ENCODE data around the gene BRD1.

BRD1 gene

GRCh38 chr22:49869086-49869830, 41.6 kb upstream of the BRD1 start:
- ChIA-PET POLR2A (no interaction called here), CTCF (no interaction called here)
- no peak for DNase-seq (ENCODE audit: extremely low spot score)

GRCh38 chr22:49867303-49868265, 39.9 kb upstream of the BRD1 start:
- TF ChIP-seq ELF4 (IDR thresholded peaks at IDR 0.05), result no peak
- no peak for TF ChIP-seq ZNF384 (IDR thresholded peaks at IDR 0.05)
- no peak for TF ChIP-seq CTBP1 (IDR thresholded peaks at IDR 0.05; ENCODE audit: borderline replicate concordance)
- no peak for TF ChIP-seq LEF1 (IDR thresholded peaks at IDR 0.05; ENCODE audit: borderline replicate concordance)
- TF ChIP-seq SP1 (IDR thresholded peaks at IDR 0.05), result no peak
- no peak for TF ChIP-seq HDGF (IDR thresholded peaks at IDR 0.05; ENCODE audit: borderline replicate concordance)
- CTCF ChIA-PET, result no interaction called here
- POLR2A ChIA-PET, result no interaction called here
- DNase-seq (ENCODE audit: extremely low spot score), result no peak

More at GRCh38 chr22:49869086-49869830, 41.6 kb upstream of the BRD1 start:
- TF ChIP-seq FOXM1 (IDR thresholded peaks at IDR 0.05; ENCODE audit: borderline replicate concordance) (no peak), SP1 (IDR thresholded peaks at IDR 0.05) (no peak), CTBP1 (IDR thresholded peaks at IDR 0.05; ENCODE audit: borderline replicate concordance) (no peak), L3MBTL2 (conservative IDR thresholded peaks at IDR 0.05) (no peak), ZNF384 (IDR thresholded peaks at IDR 0.05) (no peak), FOXA1 (IDR thresholded peaks at IDR 0.05) (no peak), PKNOX1 (IDR thresholded peaks at IDR 0.05) (no peak), ARNT (IDR thresholded peaks at IDR 0.05) (no peak), SUZ12 (IDR thresholded peaks at IDR 0.05) (no peak), BHLHE40 (IDR thresholded peaks at IDR 0.05; ENCODE audit: borderline replicate concordance) (no peak), LEF1 (IDR thresholded peaks at IDR 0.05; ENCODE audit: borderline replicate concordance) (no peak)

GRCh38 chr22:49866646-49867045, 39.0 kb upstream of the BRD1 start:
- TF ChIP-seq L3MBTL2 (conservative IDR thresholded peaks at IDR 0.05), result no peak
- TF ChIP-seq ELF4 (IDR thresholded peaks at IDR 0.05), result no peak
- no peak for TF ChIP-seq NFRKB (IDR thresholded peaks at IDR 0.05)
- TF ChIP-seq SP1 (IDR thresholded peaks at IDR 0.05), result no peak
- TF ChIP-seq PKNOX1 (IDR thresholded peaks at IDR 0.05), result no peak
- TF ChIP-seq BHLHE40 (IDR thresholded peaks at IDR 0.05; ENCODE audit: borderline replicate concordance), result no peak
- no peak for TF ChIP-seq FOXM1 (IDR thresholded peaks at IDR 0.05; ENCODE audit: borderline replicate concordance)
- TF ChIP-seq LEF1 (IDR thresholded peaks at IDR 0.05; ENCODE audit: borderline replicate concordance), result no peak
- no peak for TF ChIP-seq TARDBP (IDR thresholded peaks at IDR 0.05)
- no peak for TF ChIP-seq ARNT (IDR thresholded peaks at IDR 0.05)
- no peak for TF ChIP-seq CTBP1 (IDR thresholded peaks at IDR 0.05; ENCODE audit: borderline replicate concordance)
- no peak for TF ChIP-seq FOXA1 (IDR thresholded peaks at IDR 0.05)
- TF ChIP-seq HDGF (IDR thresholded peaks at IDR 0.05; ENCODE audit: borderline replicate concordance), result no peak
- no peak for TF ChIP-seq ZNF384 (IDR thresholded peaks at IDR 0.05)
- TF ChIP-seq SUZ12 (IDR thresholded peaks at IDR 0.05), result no peak
- TF ChIP-seq FOXK2 (IDR thresholded peaks at IDR 0.05), result no peak
- DNase-seq (ENCODE audit: extremely low spot score), result no peak
- CTCF ChIA-PET, result no interaction called here
- POLR2A ChIA-PET, result no interaction called here

- CTCF ChIA-PET, result no interaction called here
- TF ChIP-seq ELF4 (IDR thresholded peaks at IDR 0.05) (no peak), BHLHE40 (IDR thresholded peaks at IDR 0.05; ENCODE audit: borderline replicate concordance) (no peak), FOXM1 (IDR thresholded peaks at IDR 0.05; ENCODE audit: borderline replicate concordance) (no peak), NFRKB (IDR thresholded peaks at IDR 0.05) (no peak), HDGF (IDR thresholded peaks at IDR 0.05; ENCODE audit: borderline replicate concordance) (no peak), ZNF384 (IDR thresholded peaks at IDR 0.05) (no peak), SP1 (IDR thresholded peaks at IDR 0.05) (no peak)
- DNase-seq (ENCODE audit: extremely low spot score), result no peak
- POLR2A ChIA-PET, result no interaction called here
Measured at GRCh38 chr22:49866134-49866533, 38.5 kb upstream of the BRD1 start.

- no peak for DNase-seq (ENCODE audit: extremely low spot score)
- TF ChIP-seq NFRKB (IDR thresholded peaks at IDR 0.05), result no peak
- TF ChIP-seq LEF1 (IDR thresholded peaks at IDR 0.05; ENCODE audit: borderline replicate concordance), result no peak
- TF ChIP-seq FOXK2 (IDR thresholded peaks at IDR 0.05), result no peak
- TF ChIP-seq L3MBTL2 (conservative IDR thresholded peaks at IDR 0.05), result no peak
- no peak for TF ChIP-seq SP1 (IDR thresholded peaks at IDR 0.05)
- no peak for TF ChIP-seq ELF4 (IDR thresholded peaks at IDR 0.05)
- TF ChIP-seq HDGF (IDR thresholded peaks at IDR 0.05; ENCODE audit: borderline replicate concordance), result no peak
- TF ChIP-seq TARDBP (IDR thresholded peaks at IDR 0.05), result no peak
- TF ChIP-seq BHLHE40 (IDR thresholded peaks at IDR 0.05; ENCODE audit: borderline replicate concordance), result no peak
- TF ChIP-seq ZNF384 (IDR thresholded peaks at IDR 0.05), result no peak
- TF ChIP-seq FOXA1 (IDR thresholded peaks at IDR 0.05), result no peak
- no peak for TF ChIP-seq CTBP1 (IDR thresholded peaks at IDR 0.05; ENCODE audit: borderline replicate concordance)
- TF ChIP-seq ARNT (IDR thresholded peaks at IDR 0.05), result no peak
- no peak for TF ChIP-seq SUZ12 (IDR thresholded peaks at IDR 0.05)
- TF ChIP-seq FOXM1 (IDR thresholded peaks at IDR 0.05; ENCODE audit: borderline replicate concordance), result no peak
- no peak for TF ChIP-seq PKNOX1 (IDR thresholded peaks at IDR 0.05)
- ChIA-PET CTCF (no interaction called here), POLR2A (no interaction called here)
Measured at GRCh38 chr22:49865156-49865555, 37.5 kb upstream of the BRD1 start.
